Liver (tissue), 9 donors: ENCODE measurements around the gene BARX2. TPM values are rescaled to one million over a fixed set of nuclear protein-coding genes. Genes with fewer than 3 reads are reported as not detected.

Source experiments
- DNase-seq: peaks from one replicate; pipeline ENCODE4 v3.0.0-alpha.2; 2017; ENCODE audit warnings: low spot score
- H3K27ac ChIP-seq, 2 donors: one replicate each; pipeline ENCODE4 v1.7.0; 2013; ENCODE audit warnings: inconsistent platforms in 2 of 2, low read length in 2 of 2, control low read depth in 1 of 2, low read depth in 1 of 2, mild to moderate bottlenecking in 1 of 2
- H3K27me3 ChIP-seq, 4 donors: one replicate each; pipeline versions ENCODE4 v1.6.1 to v1.7.0; 2013; ENCODE audit warnings: low read length in 3 of 4, inconsistent platforms in 1 of 4, mild to moderate bottlenecking in 1 of 4, moderate library complexity in 1 of 4; ENCODE audit not compliant: control insufficient read depth in 4 of 4, insufficient read depth in 4 of 4
- H3K36me3 ChIP-seq, 4 donors: one replicate each; pipeline versions ENCODE4 v1.6.1 to v1.7.0; 2013; ENCODE audit warnings: low read length in 3 of 4, mild to moderate bottlenecking in 3 of 4, low read depth in 1 of 4, moderate library complexity in 1 of 4; ENCODE audit not compliant: control insufficient read depth in 4 of 4, insufficient read depth in 3 of 4
- H3K4me1 ChIP-seq, 4 donors: one replicate each; pipeline versions ENCODE4 v1.6.1 to v1.7.0; 2013; ENCODE audit warnings: low read length in 3 of 4, mild to moderate bottlenecking in 3 of 4, moderate library complexity in 1 of 4; ENCODE audit not compliant: control insufficient read depth in 4 of 4, insufficient read depth in 4 of 4
- H3K4me3 ChIP-seq, 3 donors: one replicate each; pipeline versions ENCODE4 v1.6.1 to v1.7.0; 2013; ENCODE audit warnings: low read length in 3 of 3, control low read depth in 1 of 3, low read depth in 1 of 3, mild to moderate bottlenecking in 1 of 3
- H3K9ac ChIP-seq, 2 donors: one replicate each; pipeline ENCODE4 v1.7.0; 2013; ENCODE audit warnings: low read length in 2 of 2, mild to moderate bottlenecking in 2 of 2, moderate library complexity in 2 of 2, control low read depth in 1 of 2, low read depth in 1 of 2
- H3K9me3 ChIP-seq, 4 donors: one replicate each; pipeline versions ENCODE4 v1.6.1 to v1.7.0; 2013; ENCODE audit warnings: low read length in 3 of 4; ENCODE audit not compliant: control insufficient read depth in 4 of 4
- EGR1 ChIP-seq, 2 donors: IDR thresholded peaks; 2 replicates each; pipeline ENCODE4 v1.6.1; 2016 to 2018; ENCODE audit warnings: antibody characterized with exemption in 2 of 2, low read depth in 2 of 2
- FOXA2 ChIP-seq: IDR thresholded peaks from 2 replicates; pipeline ENCODE4 v1.6.1; 2016; ENCODE audit warnings: antibody characterized with exemption
- HNF4G ChIP-seq: IDR thresholded peaks from 2 replicates; pipeline ENCODE4 v1.6.1; 2016; ENCODE audit warnings: antibody characterized with exemption
- JUND ChIP-seq, 2 donors: IDR thresholded peaks; 2 replicates each; pipeline ENCODE4 v1.6.1; 2016; ENCODE audit warnings: antibody characterized with exemption in 2 of 2
- NR2F2 ChIP-seq: IDR thresholded peaks from 2 replicates; pipeline ENCODE4 v1.6.1; 2016; ENCODE audit warnings: antibody characterized with exemption
- SP1 ChIP-seq: IDR thresholded peaks from 2 replicates; pipeline ENCODE4 v1.6.1; 2018; ENCODE audit warnings: antibody characterized with exemption, mild to moderate bottlenecking
- YY1 ChIP-seq: IDR thresholded peaks from 2 replicates; pipeline ENCODE4 v1.6.1; 2016; ENCODE audit warnings: antibody characterized with exemption, mild to moderate bottlenecking
- WGBS: extraction: QIAGEN DNeasy Blood & Tissue Kit; methylation state at CpG from one replicate; pipeline ENCODE4 v1.1.7; 2013; 5-methylcytosine and 5-hydroxymethylcytosine counted together
- polyA plus RNA-seq, 2 donors: library from polyadenylated mRNA; stranded (reverse) in 1 of 2; unstranded in 1 of 2; fragments of 200-250 nt in 1 of 2; fragments of >200 nt in 1 of 2; fragmentation: Nextera tagmentation in 1 of 2; extraction: Ambion mirVana in 1 of 2; gene quantifications; one replicate each; pipeline versions ENCODE4 v1.2.1 to v1.2.3, GENCODE V29; 2013 to 2015
- total RNA-seq, 2 donors: library from RNA; depleted of rRNA; stranded (reverse); fragments of >200 nt; gene quantifications; one replicate each; pipeline ENCODE4 v1.2.3, GENCODE V29; 2014
- TF ChIP-seq, protein P1 (sequence below): IDR thresholded peaks from 2 replicates; pipeline ENCODE4 v1.6.1; 2016; ENCODE audit warnings: antibody characterized with exemption, mild to moderate bottlenecking
- TF ChIP-seq, protein P2 (sequence below): fragments of 150-350 bp; IDR thresholded peaks from 2 replicates; pipeline ENCODE4 v1.5.1; 2017; ENCODE audit warnings: improper control_type of control experiment, low read depth, low read length; ENCODE audit not compliant: missing input control
- donor health status: healthy.
- donor health status: healthy.
- donor health status: healthy.
- donor health status: healthy.
- donor health status: healthy.

Gene BARX2
- total and polyA plus RNA-seq, 4 donors: not detected

DNA sequence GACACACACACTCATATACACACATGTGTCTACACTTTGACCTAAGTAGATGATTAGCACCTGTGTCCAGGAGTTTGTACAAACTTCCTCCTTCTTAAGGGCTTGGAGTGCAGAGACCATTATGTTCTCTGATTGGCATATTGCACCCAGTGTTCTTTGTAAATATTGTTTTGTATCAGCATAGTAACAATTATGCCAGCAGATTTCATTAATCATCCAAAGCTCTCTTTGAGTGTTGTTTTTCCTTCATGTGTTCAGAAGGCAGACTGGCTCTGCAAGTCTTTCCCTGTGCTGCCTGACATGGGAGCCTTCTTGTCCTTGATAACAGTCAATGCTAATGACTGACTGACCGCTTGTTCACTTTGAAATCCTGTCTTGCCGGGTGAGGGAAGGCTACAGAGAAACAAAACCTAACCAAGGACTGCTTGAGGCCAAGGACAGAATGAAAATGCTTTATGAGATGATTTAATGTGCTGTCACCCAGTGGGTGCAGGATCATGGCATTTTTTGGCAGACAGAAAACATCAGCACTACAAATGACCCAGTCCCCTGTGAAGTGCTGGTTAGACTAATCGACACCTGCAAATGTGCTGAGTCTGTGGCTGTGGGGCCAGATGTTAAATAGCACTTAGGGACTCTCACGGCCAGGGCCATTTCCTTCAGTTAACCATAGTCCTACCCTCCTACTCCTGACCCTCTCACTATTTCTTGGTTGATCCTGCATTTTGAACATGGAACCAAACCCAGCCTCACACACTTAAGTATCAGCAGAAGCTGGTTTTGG is 6.6 kb upstream of the BARX2 start (continued):
- TF ChIP-seq, protein P1, sequence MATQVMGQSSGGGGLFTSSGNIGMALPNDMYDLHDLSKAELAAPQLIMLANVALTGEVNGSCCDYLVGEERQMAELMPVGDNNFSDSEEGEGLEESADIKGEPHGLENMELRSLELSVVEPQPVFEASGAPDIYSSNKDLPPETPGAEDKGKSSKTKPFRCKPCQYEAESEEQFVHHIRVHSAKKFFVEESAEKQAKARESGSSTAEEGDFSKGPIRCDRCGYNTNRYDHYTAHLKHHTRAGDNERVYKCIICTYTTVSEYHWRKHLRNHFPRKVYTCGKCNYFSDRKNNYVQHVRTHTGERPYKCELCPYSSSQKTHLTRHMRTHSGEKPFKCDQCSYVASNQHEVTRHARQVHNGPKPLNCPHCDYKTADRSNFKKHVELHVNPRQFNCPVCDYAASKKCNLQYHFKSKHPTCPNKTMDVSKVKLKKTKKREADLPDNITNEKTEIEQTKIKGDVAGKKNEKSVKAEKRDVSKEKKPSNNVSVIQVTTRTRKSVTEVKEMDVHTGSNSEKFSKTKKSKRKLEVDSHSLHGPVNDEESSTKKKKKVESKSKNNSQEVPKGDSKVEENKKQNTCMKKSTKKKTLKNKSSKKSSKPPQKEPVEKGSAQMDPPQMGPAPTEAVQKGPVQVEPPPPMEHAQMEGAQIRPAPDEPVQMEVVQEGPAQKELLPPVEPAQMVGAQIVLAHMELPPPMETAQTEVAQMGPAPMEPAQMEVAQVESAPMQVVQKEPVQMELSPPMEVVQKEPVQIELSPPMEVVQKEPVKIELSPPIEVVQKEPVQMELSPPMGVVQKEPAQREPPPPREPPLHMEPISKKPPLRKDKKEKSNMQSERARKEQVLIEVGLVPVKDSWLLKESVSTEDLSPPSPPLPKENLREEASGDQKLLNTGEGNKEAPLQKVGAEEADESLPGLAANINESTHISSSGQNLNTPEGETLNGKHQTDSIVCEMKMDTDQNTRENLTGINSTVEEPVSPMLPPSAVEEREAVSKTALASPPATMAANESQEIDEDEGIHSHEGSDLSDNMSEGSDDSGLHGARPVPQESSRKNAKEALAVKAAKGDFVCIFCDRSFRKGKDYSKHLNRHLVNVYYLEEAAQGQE: no peak
- TF ChIP-seq HNF4G: no peak

DNA sequence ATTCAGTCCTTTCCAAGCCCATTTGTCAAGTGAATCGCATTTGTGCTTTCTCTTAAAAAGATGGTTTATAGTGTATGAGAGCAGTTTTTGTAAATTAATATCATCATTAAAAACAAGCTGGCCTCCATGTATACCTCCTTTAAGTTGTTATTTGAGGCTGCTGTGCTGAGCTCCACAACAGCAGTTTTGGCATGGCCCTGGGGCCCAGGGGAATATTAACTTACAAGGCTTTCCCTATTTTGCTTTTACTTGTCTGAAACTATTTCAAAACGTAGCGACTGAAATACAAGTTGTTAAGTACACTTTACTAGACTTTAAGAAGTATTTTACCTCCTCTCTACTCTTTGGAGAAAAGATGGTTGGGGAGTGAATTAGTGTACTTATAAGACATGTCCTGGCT is 4.9 kb upstream of the BARX2 start:
- no peaks in the 10 kb centered on the region for H3K36me3 ChIP-seq
- no peaks in the 10 kb centered on the region for H3K9me3 ChIP-seq
- H3K27ac ChIP-seq: no peak overlapping the region
- peaks cover 16 to 30% (median 25%) of the 10 kb centered on the region in 4 donors for H3K4me1 ChIP-seq
- no peak overlapping the region for H3K9ac ChIP-seq
- WGBS: 80% methylated on average over 3 of the region's 3 CpGs
- peaks cover 7 to 25% (median 14%) of the 10 kb centered on the region in 4 donors for H3K27me3 ChIP-seq
- no peak overlapping the region for H3K4me3 ChIP-seq
- TF ChIP-seq YY1 (no peak), SP1 (no peak), FOXA2 (no peak), NR2F2 (no peak), EGR1 (IDR thresholded peaks at IDR 0.05; ENCODE audit: low read depth in 2 of 2) (no peak), JUND (IDR thresholded peaks at IDR 0.05) (no peak)
- TF ChIP-seq, protein P2, sequence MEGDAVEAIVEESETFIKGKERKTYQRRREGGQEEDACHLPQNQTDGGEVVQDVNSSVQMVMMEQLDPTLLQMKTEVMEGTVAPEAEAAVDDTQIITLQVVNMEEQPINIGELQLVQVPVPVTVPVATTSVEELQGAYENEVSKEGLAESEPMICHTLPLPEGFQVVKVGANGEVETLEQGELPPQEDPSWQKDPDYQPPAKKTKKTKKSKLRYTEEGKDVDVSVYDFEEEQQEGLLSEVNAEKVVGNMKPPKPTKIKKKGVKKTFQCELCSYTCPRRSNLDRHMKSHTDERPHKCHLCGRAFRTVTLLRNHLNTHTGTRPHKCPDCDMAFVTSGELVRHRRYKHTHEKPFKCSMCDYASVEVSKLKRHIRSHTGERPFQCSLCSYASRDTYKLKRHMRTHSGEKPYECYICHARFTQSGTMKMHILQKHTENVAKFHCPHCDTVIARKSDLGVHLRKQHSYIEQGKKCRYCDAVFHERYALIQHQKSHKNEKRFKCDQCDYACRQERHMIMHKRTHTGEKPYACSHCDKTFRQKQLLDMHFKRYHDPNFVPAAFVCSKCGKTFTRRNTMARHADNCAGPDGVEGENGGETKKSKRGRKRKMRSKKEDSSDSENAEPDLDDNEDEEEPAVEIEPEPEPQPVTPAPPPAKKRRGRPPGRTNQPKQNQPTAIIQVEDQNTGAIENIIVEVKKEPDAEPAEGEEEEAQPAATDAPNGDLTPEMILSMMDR: no peak
- TF ChIP-seq, protein P1: no peak
- DNase-seq: no peak
